Measurements from ENCODE around the gene CNKSR1.

The CNKSR1 gene

DNA sequence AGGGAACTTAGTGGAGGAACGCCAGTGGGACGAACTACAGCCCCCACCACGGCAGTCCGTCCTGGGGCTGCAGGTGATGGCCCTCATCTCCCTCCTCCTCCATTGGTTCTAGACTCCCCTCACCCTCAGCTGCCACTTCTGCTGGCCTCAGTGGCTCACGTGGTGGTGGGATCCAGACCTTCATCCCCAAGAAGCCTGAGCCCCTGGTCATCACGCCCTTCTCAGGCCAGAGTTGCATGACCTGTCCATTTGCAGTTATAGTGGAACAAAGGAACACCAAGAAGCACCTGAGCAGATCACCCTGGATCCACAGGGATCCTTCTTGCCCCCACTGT lies 31.4 kb upstream of the CNKSR1 start:
- no peaks in the 10 kb centered on the region for H3K9me3 ChIP-seq (ENCODE audit: control insufficient read depth in 1 of 2, low read length in 2 of 2)
- no peaks in the 10 kb centered on the region for H3K36me3 ChIP-seq (ENCODE audit: control insufficient read depth in 1 of 2, insufficient read depth in 2 of 2, low read length in 2 of 2)
- no peak overlapping the region for H3K9ac ChIP-seq (ENCODE audit: low read depth in 1 of 2, low read length in 2 of 2)
- H3K4me1 ChIP-seq (ENCODE audit: control insufficient read depth in 1 of 2, insufficient read depth in 2 of 2, low read length in 2 of 2): peaks cover 0 to 3% of the 10 kb centered on the region in 2 donors
- H3K27ac ChIP-seq (ENCODE audit: low read depth, low read length): no peak overlapping the region
- H3K4me3 ChIP-seq (ENCODE audit: low read depth in 1 of 2, low read length in 2 of 2): no peak overlapping the region
- H3K27me3 ChIP-seq (ENCODE audit: control insufficient read depth in 1 of 2, insufficient read depth in 2 of 2, low read length in 2 of 2): peaks cover 3 to 4% of the 10 kb centered on the region in 2 donors

- Histone ChIP-seq H3K4me3 (ENCODE audit: low read depth in 1 of 2, low read length in 2 of 2) (no peak overlapping the region), H3K27me3 (ENCODE audit: control insufficient read depth in 1 of 2, insufficient read depth in 2 of 2, low read length in 2 of 2) (peaks cover 3 to 4% of the 10 kb centered on the region in 2 donors), H3K36me3 (ENCODE audit: control insufficient read depth in 1 of 2, insufficient read depth in 2 of 2, low read length in 2 of 2) (no peaks in the 10 kb centered on the region)
These were observed 28.4 kb upstream of the CNKSR1 start for GRCh38 chr1:26148887-26149286.

DNA sequence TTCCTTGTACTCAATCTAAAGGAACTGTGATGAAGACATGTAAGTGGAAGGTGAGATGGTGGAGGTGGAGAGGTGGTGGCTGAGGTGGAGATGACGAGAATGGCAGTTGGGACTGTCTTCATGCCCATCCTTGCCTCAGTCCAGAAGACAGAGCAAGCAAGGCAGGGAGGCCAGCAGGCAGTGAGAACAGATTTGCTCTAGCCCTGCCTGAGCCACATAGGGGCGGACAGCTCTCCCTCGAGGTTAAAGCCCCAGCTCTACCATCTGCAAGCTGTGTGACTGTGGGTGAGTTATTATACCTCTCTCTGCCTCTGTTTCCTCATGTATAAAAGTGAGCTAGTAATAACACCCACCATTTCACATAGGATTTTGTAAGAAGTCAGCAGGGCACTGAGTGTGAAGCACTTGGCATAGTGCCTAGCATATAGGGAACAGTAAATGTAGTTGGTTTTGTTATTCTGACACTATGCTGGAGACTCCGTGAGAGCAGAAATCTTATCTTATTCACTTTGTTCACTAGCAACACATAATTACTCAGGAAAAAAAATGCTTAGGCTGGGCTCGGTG lies 23.2 kb upstream of the CNKSR1 start:
- no peak overlapping the region for H3K9ac ChIP-seq (ENCODE audit: low read depth in 1 of 2, low read length in 2 of 2)
- peaks cover 24 to 25% of the 10 kb centered on the region in 2 donors for H3K27me3 ChIP-seq (ENCODE audit: control insufficient read depth in 1 of 2, insufficient read depth in 2 of 2, low read length in 2 of 2)
- no peak overlapping the region for H3K27ac ChIP-seq (ENCODE audit: low read depth, low read length)
- H3K36me3 ChIP-seq (ENCODE audit: control insufficient read depth in 1 of 2, insufficient read depth in 2 of 2, low read length in 2 of 2): no peaks in the 10 kb centered on the region
- H3K4me3 ChIP-seq (ENCODE audit: low read depth in 1 of 2, low read length in 2 of 2): no peak overlapping the region
- no peaks in the 10 kb centered on the region for H3K9me3 ChIP-seq (ENCODE audit: control insufficient read depth in 1 of 2, low read length in 2 of 2)
- H3K4me1 ChIP-seq (ENCODE audit: control insufficient read depth in 1 of 2, insufficient read depth in 2 of 2, low read length in 2 of 2): no peaks in the 10 kb centered on the region

More at GRCh38 chr1:26148887-26149286, 28.4 kb upstream of the CNKSR1 start:
- Histone ChIP-seq H3K9me3 (ENCODE audit: control insufficient read depth in 1 of 2, low read length in 2 of 2) (no peaks in the 10 kb centered on the region), H3K9ac (ENCODE audit: low read depth in 1 of 2, low read length in 2 of 2) (no peak overlapping the region), H3K27ac (ENCODE audit: low read depth, low read length) (no peak overlapping the region), H3K4me1 (ENCODE audit: control insufficient read depth in 1 of 2, insufficient read depth in 2 of 2, low read length in 2 of 2) (peaks cover 0 to 3% of the 10 kb centered on the region in 2 donors)

GRCh38 chr1:26154750-26155149 lies 22.5 kb upstream of the CNKSR1 start:
- Histone ChIP-seq H3K27ac (ENCODE audit: low read depth, low read length) (no peak overlapping the region), H3K27me3 (ENCODE audit: control insufficient read depth in 1 of 2, insufficient read depth in 2 of 2, low read length in 2 of 2) (peaks cover 24 to 30% of the 10 kb centered on the region in 2 donors), H3K9ac (ENCODE audit: low read depth in 1 of 2, low read length in 2 of 2) (no peak overlapping the region), H3K4me3 (ENCODE audit: low read depth in 1 of 2, low read length in 2 of 2) (no peak overlapping the region), H3K4me1 (ENCODE audit: control insufficient read depth in 1 of 2, insufficient read depth in 2 of 2, low read length in 2 of 2) (no peaks in the 10 kb centered on the region), H3K9me3 (ENCODE audit: control insufficient read depth in 1 of 2, low read length in 2 of 2) (no peaks in the 10 kb centered on the region), H3K36me3 (ENCODE audit: control insufficient read depth in 1 of 2, insufficient read depth in 2 of 2, low read length in 2 of 2) (no peaks in the 10 kb centered on the region)

- H3K4me3 ChIP-seq (ENCODE audit: low read depth in 1 of 2, low read length in 2 of 2): no peak overlapping the region
These were observed 21.7 kb upstream of the CNKSR1 start for GRCh38 chr1:26155370-26156284.

DNA sequence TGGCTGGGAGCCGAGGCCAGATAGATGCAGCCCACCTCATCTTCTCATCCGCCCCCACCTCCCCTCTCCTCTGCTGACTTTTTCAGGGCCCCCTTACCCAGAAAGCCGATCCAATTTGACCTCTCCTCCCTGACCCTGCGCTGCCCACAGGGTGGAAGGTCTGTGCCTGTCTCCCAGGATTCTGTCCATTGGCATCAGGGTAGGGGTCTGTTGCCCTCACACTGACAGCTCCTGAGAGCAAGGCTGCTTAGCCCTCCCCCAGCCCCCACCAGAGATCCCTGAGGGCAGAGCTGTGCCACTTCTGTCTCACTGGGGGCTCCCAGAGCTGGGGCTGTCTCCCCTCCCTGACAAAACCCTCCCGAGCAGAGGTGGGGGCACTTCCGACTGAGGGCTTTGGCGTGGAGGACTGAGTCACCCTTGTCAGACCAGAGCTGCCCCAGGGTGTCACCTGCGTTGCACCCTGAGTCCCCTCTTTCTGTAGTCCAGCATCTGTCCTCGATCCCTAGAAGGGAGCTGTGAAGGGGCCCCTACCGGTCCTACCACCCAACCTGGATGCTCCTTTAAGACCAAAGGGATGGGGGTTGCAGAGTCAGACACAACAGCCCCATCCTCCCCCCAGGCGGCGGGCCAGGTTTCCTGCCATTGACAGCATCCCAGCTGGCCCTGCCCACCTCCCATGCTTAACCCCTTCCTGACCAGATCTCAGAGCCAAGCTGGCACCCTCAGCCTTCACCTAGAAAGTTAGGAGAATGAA lies 20.8 kb upstream of the CNKSR1 start:
- Histone ChIP-seq H3K27ac (ENCODE audit: low read depth, low read length) (no peak overlapping the region), H3K27me3 (ENCODE audit: control insufficient read depth in 1 of 2, insufficient read depth in 2 of 2, low read length in 2 of 2) (peaks cover 27 to 38% of the 10 kb centered on the region in 2 donors), H3K4me3 (ENCODE audit: low read depth in 1 of 2, low read length in 2 of 2) (no peak overlapping the region), H3K4me1 (ENCODE audit: control insufficient read depth in 1 of 2, insufficient read depth in 2 of 2, low read length in 2 of 2) (peaks cover 5 to 7% of the 10 kb centered on the region in 2 donors), H3K9ac (ENCODE audit: low read depth in 1 of 2, low read length in 2 of 2) (no peak overlapping the region), H3K9me3 (ENCODE audit: control insufficient read depth in 1 of 2, low read length in 2 of 2) (no peaks in the 10 kb centered on the region), H3K36me3 (ENCODE audit: control insufficient read depth in 1 of 2, insufficient read depth in 2 of 2, low read length in 2 of 2) (no peaks in the 10 kb centered on the region)

More at GRCh38 chr1:26155370-26156284, 21.7 kb upstream of the CNKSR1 start:
- Histone ChIP-seq H3K4me1 (ENCODE audit: control insufficient read depth in 1 of 2, insufficient read depth in 2 of 2, low read length in 2 of 2) (no peaks in the 10 kb centered on the region), H3K36me3 (ENCODE audit: control insufficient read depth in 1 of 2, insufficient read depth in 2 of 2, low read length in 2 of 2) (no peaks in the 10 kb centered on the region), H3K9me3 (ENCODE audit: control insufficient read depth in 1 of 2, low read length in 2 of 2) (no peaks in the 10 kb centered on the region), H3K9ac (ENCODE audit: low read depth in 1 of 2, low read length in 2 of 2) (no peak overlapping the region), H3K27ac (ENCODE audit: low read depth, low read length) (no peak overlapping the region), H3K27me3 (ENCODE audit: control insufficient read depth in 1 of 2, insufficient read depth in 2 of 2, low read length in 2 of 2) (peaks cover 24 to 30% of the 10 kb centered on the region in 2 donors)

DNA sequence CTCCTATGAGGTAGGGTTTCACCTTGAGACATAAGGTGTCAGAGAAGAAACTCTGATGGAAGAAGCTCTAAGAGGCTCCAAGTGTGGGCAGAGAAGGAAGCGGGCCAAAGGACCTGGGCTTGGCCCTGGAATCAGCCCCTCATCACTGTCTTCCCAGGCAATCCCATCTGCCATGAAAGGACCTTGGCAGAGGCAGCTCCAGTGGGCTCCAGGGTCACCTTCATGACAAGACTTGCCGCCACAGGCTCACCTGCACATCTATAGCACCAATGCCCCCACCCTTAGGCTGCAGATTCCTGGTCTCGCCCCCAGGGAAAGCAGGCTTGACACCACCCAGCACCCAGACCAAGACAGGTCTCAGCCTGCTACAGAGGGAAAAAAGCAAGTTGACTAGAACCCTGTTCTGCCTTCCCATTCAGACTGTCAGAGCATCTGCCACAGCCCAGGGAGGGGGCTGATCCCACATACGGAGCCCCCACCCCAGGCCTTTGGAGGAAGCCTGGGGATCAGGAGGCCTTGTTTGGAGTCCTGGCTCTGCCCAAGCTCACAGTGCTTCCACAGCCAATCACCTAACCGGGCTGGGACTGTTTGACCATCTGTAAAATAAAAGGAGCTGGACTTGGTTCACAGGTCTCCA lies 18.9 kb upstream of the CNKSR1 start:
- no peak overlapping the region for H3K27ac ChIP-seq (ENCODE audit: low read depth, low read length)
- peaks cover 6 to 8% of the 10 kb centered on the region in 2 donors for H3K4me1 ChIP-seq (ENCODE audit: control insufficient read depth in 1 of 2, insufficient read depth in 2 of 2, low read length in 2 of 2)
- no peak overlapping the region for H3K9ac ChIP-seq (ENCODE audit: low read depth in 1 of 2, low read length in 2 of 2)
- no peak overlapping the region for H3K4me3 ChIP-seq (ENCODE audit: low read depth in 1 of 2, low read length in 2 of 2)
- peaks cover 35 to 46% of the 10 kb centered on the region in 2 donors for H3K27me3 ChIP-seq (ENCODE audit: control insufficient read depth in 1 of 2, insufficient read depth in 2 of 2, low read length in 2 of 2)
- no peaks in the 10 kb centered on the region for H3K9me3 ChIP-seq (ENCODE audit: control insufficient read depth in 1 of 2, low read length in 2 of 2)
- no peaks in the 10 kb centered on the region for H3K36me3 ChIP-seq (ENCODE audit: control insufficient read depth in 1 of 2, insufficient read depth in 2 of 2, low read length in 2 of 2)

- Histone ChIP-seq H3K4me3 (ENCODE audit: low read depth in 1 of 2, low read length in 2 of 2) (peak within 1 kb of the TSS in 1 of 2 donors; percentile 32), H3K27me3 (ENCODE audit: control insufficient read depth in 1 of 2, insufficient read depth in 2 of 2, low read length in 2 of 2) (peaks cover 35 to 46% of the 10 kb centered on the region in 2 donors), H3K9me3 (ENCODE audit: control insufficient read depth in 1 of 2, low read length in 2 of 2) (no peaks in the 10 kb centered on the region), H3K36me3 (ENCODE audit: control insufficient read depth in 1 of 2, insufficient read depth in 2 of 2, low read length in 2 of 2) (no peaks in the 10 kb centered on the region), H3K4me1 (ENCODE audit: control insufficient read depth in 1 of 2, insufficient read depth in 2 of 2, low read length in 2 of 2) (peaks cover 8 to 10% of the 10 kb centered on the region in 2 donors), H3K27ac (ENCODE audit: low read depth, low read length) (no peak within 1 kb of the TSS), H3K9ac (ENCODE audit: low read depth in 1 of 2, low read length in 2 of 2) (no peak within 1 kb of the TSS)
These were observed 18.2 kb upstream of the CNKSR1 start, which contains the start of gene FAM110D for GRCh38 chr1:26158908-26159742. Gene FAM110D (plus strand): TSS chr1:26159079. CDS start chr1:26161292, 2,213 bp downstream.

- Histone ChIP-seq H3K4me3 (ENCODE audit: low read depth in 1 of 2, low read length in 2 of 2) (no peak overlapping the region), H3K9me3 (ENCODE audit: control insufficient read depth in 1 of 2, low read length in 2 of 2) (no peaks in the 10 kb centered on the region), H3K4me1 (ENCODE audit: control insufficient read depth in 1 of 2, insufficient read depth in 2 of 2, low read length in 2 of 2) (peaks cover 11 to 14% of the 10 kb centered on the region in 2 donors), H3K9ac (ENCODE audit: low read depth in 1 of 2, low read length in 2 of 2) (no peak overlapping the region), H3K27me3 (ENCODE audit: control insufficient read depth in 1 of 2, insufficient read depth in 2 of 2, low read length in 2 of 2) (peaks cover 35 to 46% of the 10 kb centered on the region in 2 donors), H3K27ac (ENCODE audit: low read depth, low read length) (no peak overlapping the region), H3K36me3 (ENCODE audit: control insufficient read depth in 1 of 2, insufficient read depth in 2 of 2, low read length in 2 of 2) (no peaks in the 10 kb centered on the region)
These were observed 17.6 kb upstream of the CNKSR1 start for GRCh38 chr1:26159743-26160039.

Data from duodenal mucosa (tissue), 2 donors.